GM23248 (cell line): ENCODE results near the gene ZBP1.

ENCODE experiments used
- EZH2 ChIP-seq: fragments of 200-600 bp; sonication (generic); IDR thresholded peaks from 2 replicates; pipeline ENCODE4 v1.6.1; 2018; ENCODE audit warnings: antibody characterized with exemption, mild to moderate bottlenecking; ENCODE audit not compliant: insufficient read depth, poor library complexity, severe bottlenecking
- EZH2phosphoT487 ChIP-seq: fragments of 200-600 bp; sonication (generic); IDR thresholded peaks from 2 replicates; pipeline ENCODE4 v1.6.1; 2018; ENCODE audit warnings: antibody characterized with exemption, moderate library complexity, mild to moderate bottlenecking, low read depth; ENCODE audit not compliant: insufficient read depth

DNA sequence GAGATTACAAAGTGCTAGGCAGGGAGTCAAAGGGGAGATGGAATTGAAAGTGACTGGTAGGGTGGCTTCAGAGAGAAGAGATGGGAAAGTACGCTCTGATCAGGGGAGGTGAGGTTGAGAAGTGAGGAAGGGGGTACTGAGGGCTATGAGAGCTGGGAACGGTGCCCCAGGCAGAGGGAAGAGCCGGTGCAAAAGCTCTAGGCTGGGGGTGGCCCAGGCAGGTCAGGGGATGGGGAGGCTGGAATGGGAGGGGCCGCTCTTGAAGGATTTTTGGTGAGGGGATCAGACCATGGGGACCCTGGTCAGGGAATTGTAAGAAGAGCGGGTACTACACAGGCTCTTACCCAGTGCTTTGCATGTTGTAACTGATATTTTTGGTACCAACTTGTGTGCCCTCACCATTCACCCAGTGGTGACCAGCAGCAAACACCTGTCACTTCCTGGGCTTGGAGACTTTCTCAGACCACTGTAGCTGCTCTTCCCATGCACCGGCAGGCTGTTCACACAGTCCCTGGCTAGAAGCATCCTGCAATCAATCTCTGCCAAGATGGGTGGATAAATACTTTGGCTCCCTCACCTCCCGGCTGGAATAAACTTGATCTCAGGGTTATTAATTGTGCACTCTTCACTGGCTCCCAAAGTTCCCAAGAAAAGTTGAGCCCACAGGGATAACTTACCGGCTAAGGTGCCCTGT, 35.3 kb downstream of the ZBP1 start:
- TF ChIP-seq EZH2phosphoT487 (no peak), EZH2 (no peak)
